ENCODE data around the gene CCDC88C.

Gene CCDC88C

GRCh38 chr14:91324606-91325575 lies 92.7 kb downstream of the CCDC88C start:
- no peak overlapping the region for H3K23ac ChIP-seq (ENCODE audit: low read depth, low read length, poor library complexity)
- H4K91ac ChIP-seq (ENCODE audit: low read depth, low read length, poor library complexity): no peak overlapping the region
- no peak overlapping the region for H2BK15ac ChIP-seq (ENCODE audit: low read length)
- no peaks in the 10 kb centered on the region for H3K27me3 ChIP-seq (ENCODE audit: control insufficient read depth in 3 of 3, insufficient read depth in 3 of 3, low read depth in 1 of 3, low read length in 3 of 3)
- peak overlapping the region; percentile 22 for H3K14ac ChIP-seq (ENCODE audit: low read length)
- no CpG with 5 or more reads among the region's 20 CpGs for WGBS, 2 donors (ENCODE audit: extremely low coverage in 2 of 2, insufficient read length in 2 of 2, insufficient replicate concordance in 1 of 2)
- no peak overlapping the region for H2AFZ ChIP-seq (ENCODE audit: low read length)
- peak overlapping the region; percentile 22 for H3K27ac ChIP-seq (replicated peaks; ENCODE audit: low read length)
- H3K4me1 ChIP-seq (ENCODE audit: control insufficient read depth in 2 of 2, insufficient read depth in 1 of 2, low read depth in 1 of 2, low read length in 2 of 2): peaks cover 0 to 4% of the 10 kb centered on the region in 2 donors
- H2BK12ac ChIP-seq (ENCODE audit: low read length): no peak overlapping the region
- peaks cover 3% of the 10 kb centered on the region for H3K79me1 ChIP-seq (ENCODE audit: low read depth, low read length)
- H2BK5ac ChIP-seq (ENCODE audit: low read length): no peak overlapping the region
- H3K4me3 ChIP-seq (ENCODE audit: low read length in 2 of 2): no peak overlapping the region
- H3K18ac ChIP-seq (ENCODE audit: low read length): no peak overlapping the region
- peaks cover 45 to 59% of the 10 kb centered on the region in 2 donors for H3K36me3 ChIP-seq (replicated peaks in 1 of 2; ENCODE audit: control insufficient read depth in 2 of 2, insufficient read depth in 2 of 2, low read length in 2 of 2)
- H3K9me3 ChIP-seq (replicated peaks in 1 of 2; ENCODE audit: control insufficient read depth in 2 of 2, insufficient read depth in 1 of 2, low read depth in 1 of 2, low read length in 2 of 2): no peaks in the 10 kb centered on the region
- no peak overlapping the region for H4K8ac ChIP-seq (ENCODE audit: low read depth, low read length)
- H3K4ac ChIP-seq (ENCODE audit: low read length): no peak overlapping the region
- no peak overlapping the region for H3K9ac ChIP-seq (ENCODE audit: low read depth, low read length, poor library complexity)
- no peak overlapping the region for H2AK5ac ChIP-seq (ENCODE audit: low read depth, low read length)
- H3K4me2 ChIP-seq (ENCODE audit: insufficient read depth, low read length, poor library complexity, severe bottlenecking): no peak overlapping the region
- DNase-seq (ENCODE audit: low spot score): no peak
- H2BK120ac ChIP-seq (ENCODE audit: low read depth, low read length): no peak overlapping the region

GRCh38 chr14:91323671-91324605 lies 93.7 kb downstream of the CCDC88C start:
- Histone ChIP-seq H2AK5ac (ENCODE audit: low read depth, low read length) (peak overlapping the region; percentile 22), H3K27me3 (ENCODE audit: control insufficient read depth in 3 of 3, insufficient read depth in 3 of 3, low read depth in 1 of 3, low read length in 3 of 3) (no peaks in the 10 kb centered on the region), H2BK5ac (ENCODE audit: low read length) (no peak overlapping the region), H3K23ac (ENCODE audit: low read depth, low read length, poor library complexity) (no peak overlapping the region), H3K4ac (ENCODE audit: low read length) (no peak overlapping the region), H2BK120ac (ENCODE audit: low read depth, low read length) (no peak overlapping the region), H3K36me3 (replicated peaks in 1 of 2; ENCODE audit: control insufficient read depth in 2 of 2, insufficient read depth in 2 of 2, low read length in 2 of 2) (peaks cover 51 to 66% of the 10 kb centered on the region in 2 donors), H3K27ac (replicated peaks; ENCODE audit: low read length) (peak overlapping the region; percentile 17), H3K9me3 (replicated peaks in 1 of 2; ENCODE audit: control insufficient read depth in 2 of 2, insufficient read depth in 1 of 2, low read depth in 1 of 2, low read length in 2 of 2) (no peaks in the 10 kb centered on the region), H3K79me1 (ENCODE audit: low read depth, low read length) (peaks cover 3% of the 10 kb centered on the region), H3K9ac (ENCODE audit: low read depth, low read length, poor library complexity) (no peak overlapping the region), H2AFZ (ENCODE audit: low read length) (no peak overlapping the region), H2BK15ac (ENCODE audit: low read length) (no peak overlapping the region), H2BK12ac (ENCODE audit: low read length) (no peak overlapping the region), H3K4me3 (ENCODE audit: low read length in 2 of 2) (no peak overlapping the region), H4K91ac (ENCODE audit: low read depth, low read length, poor library complexity) (no peak overlapping the region), H3K4me2 (ENCODE audit: insufficient read depth, low read length, poor library complexity, severe bottlenecking) (no peak overlapping the region), H4K8ac (ENCODE audit: low read depth, low read length) (no peak overlapping the region), H3K14ac (ENCODE audit: low read length) (no peak overlapping the region), H3K18ac (ENCODE audit: low read length) (peak overlapping the region; percentile 16), H3K4me1 (ENCODE audit: control insufficient read depth in 2 of 2, insufficient read depth in 1 of 2, low read depth in 1 of 2, low read length in 2 of 2) (no peaks in the 10 kb centered on the region)
- WGBS, 2 donors (ENCODE audit: extremely low coverage in 2 of 2, insufficient read length in 2 of 2, insufficient replicate concordance in 1 of 2): no CpG with 5 or more reads among the region's 25 CpGs
- peak; percentile 73 for DNase-seq (ENCODE audit: low spot score)

DNA sequence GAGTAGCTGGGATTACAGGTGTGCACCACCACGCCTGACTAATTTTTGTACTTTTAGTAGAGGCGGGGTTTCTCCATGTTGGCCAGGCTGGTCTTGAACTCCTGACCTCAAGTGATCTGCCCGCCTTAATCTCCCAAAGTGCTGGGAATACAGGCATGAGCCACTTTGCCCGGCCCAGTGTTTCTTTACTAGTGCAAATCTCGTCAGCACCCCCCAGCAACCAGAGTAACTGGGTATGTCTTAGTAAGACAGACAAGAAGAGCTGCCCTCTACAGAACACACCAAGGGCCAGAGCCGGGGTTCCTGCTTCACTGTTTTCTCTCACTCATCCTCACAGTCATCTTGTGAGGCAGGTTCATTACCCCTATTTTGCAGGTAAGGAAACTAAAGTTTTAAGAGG lies 94.6 kb downstream of the CCDC88C start:
- no peak overlapping the region for H3K4ac ChIP-seq (ENCODE audit: low read length)
- no peak overlapping the region for H4K8ac ChIP-seq (ENCODE audit: low read depth, low read length)
- WGBS, 2 donors (ENCODE audit: extremely low coverage in 2 of 2, insufficient read length in 2 of 2, insufficient replicate concordance in 1 of 2): no CpG with 5 or more reads among the region's 6 CpGs
- no peak overlapping the region for H3K18ac ChIP-seq (ENCODE audit: low read length)
- H3K27me3 ChIP-seq (ENCODE audit: control insufficient read depth in 3 of 3, insufficient read depth in 3 of 3, low read depth in 1 of 3, low read length in 3 of 3): no peaks in the 10 kb centered on the region
- H3K23ac ChIP-seq (ENCODE audit: low read depth, low read length, poor library complexity): no peak overlapping the region
- H2AK5ac ChIP-seq (ENCODE audit: low read depth, low read length): no peak overlapping the region
- H4K91ac ChIP-seq (ENCODE audit: low read depth, low read length, poor library complexity): no peak overlapping the region
- H2BK15ac ChIP-seq (ENCODE audit: low read length): no peak overlapping the region
- H3K4me1 ChIP-seq (ENCODE audit: control insufficient read depth in 2 of 2, insufficient read depth in 1 of 2, low read depth in 1 of 2, low read length in 2 of 2): no peaks in the 10 kb centered on the region
- no peak for DNase-seq (ENCODE audit: low spot score)
- H2BK120ac ChIP-seq (ENCODE audit: low read depth, low read length): no peak overlapping the region
- no peak overlapping the region for H2BK5ac ChIP-seq (ENCODE audit: low read length)
- H2AFZ ChIP-seq (ENCODE audit: low read length): no peak overlapping the region
- H3K4me3 ChIP-seq (ENCODE audit: low read length in 2 of 2): no peak overlapping the region
- peaks cover 4% of the 10 kb centered on the region for H3K79me1 ChIP-seq (ENCODE audit: low read depth, low read length)
- H3K27ac ChIP-seq (replicated peaks; ENCODE audit: low read length): no peak overlapping the region
- no peak overlapping the region for H3K14ac ChIP-seq (ENCODE audit: low read length)
- no peaks in the 10 kb centered on the region for H3K9me3 ChIP-seq (replicated peaks in 1 of 2; ENCODE audit: control insufficient read depth in 2 of 2, insufficient read depth in 1 of 2, low read depth in 1 of 2, low read length in 2 of 2)
- H2BK12ac ChIP-seq (ENCODE audit: low read length): no peak overlapping the region
- no peak overlapping the region for H3K4me2 ChIP-seq (ENCODE audit: insufficient read depth, low read length, poor library complexity, severe bottlenecking)
- peaks cover 56 to 75% of the 10 kb centered on the region in 2 donors for H3K36me3 ChIP-seq (replicated peaks in 1 of 2; ENCODE audit: control insufficient read depth in 2 of 2, insufficient read depth in 2 of 2, low read length in 2 of 2)
- no peak overlapping the region for H3K9ac ChIP-seq (ENCODE audit: low read depth, low read length, poor library complexity)

Measured in neuronal stem cell (in vitro differentiated cells).